ENCODE measurements around the gene TMEM209. TPM values are rescaled to one million over a fixed set of nuclear protein-coding genes. Genes with fewer than 3 reads are reported as not detected.
A peak's percentile ranks its signal among the peaks of the same experiment; 100 is the strongest.

The TMEM209 gene
- total RNA-seq, 6 experiments from 2014 or later = 14.2 to 17.3 (median 16.9) TPM

GRCh38 chr7:130157700-130158099 lies 47.5 kb downstream of the TMEM209 start:
- H3K4me1 Mint-ChIP-seq (ENCODE audit: low read depth) = no peaks in the 10 kb centered on the region
- no peak for TF ChIP-seq CTCF (IDR thresholded peaks at IDR 0.05)
- H3K4me3 Mint-ChIP-seq = no peak overlapping the region
- no peak for DNase-seq
- no peaks in the 10 kb centered on the region; the same call in none of the 2 replicates for H3K27me3 Mint-ChIP-seq (ENCODE audit: insufficient read depth)
- H3K27ac Mint-ChIP-seq = no peak overlapping the region
- H3K9me3 Mint-ChIP-seq = no peaks in the 10 kb centered on the region
- peaks cover 40% of the 10 kb centered on the region for H3K36me3 Mint-ChIP-seq (ENCODE audit: low read depth)

GRCh38 chr7:130156140-130156539 lies 49.1 kb downstream of the TMEM209 start:
- Mint-ChIP-seq H3K36me3 (ENCODE audit: low read depth) (peaks cover 37% of the 10 kb centered on the region), H3K9me3 (no peaks in the 10 kb centered on the region), H3K4me3 (no peak overlapping the region), H3K27ac (no peak overlapping the region), H3K4me1 (ENCODE audit: low read depth) (no peaks in the 10 kb centered on the region), H3K27me3 (ENCODE audit: insufficient read depth) (no peaks in the 10 kb centered on the region; the same call in none of the 2 replicates)
- no peak for TF ChIP-seq CTCF (IDR thresholded peaks at IDR 0.05)
- no peak for DNase-seq

DNA sequence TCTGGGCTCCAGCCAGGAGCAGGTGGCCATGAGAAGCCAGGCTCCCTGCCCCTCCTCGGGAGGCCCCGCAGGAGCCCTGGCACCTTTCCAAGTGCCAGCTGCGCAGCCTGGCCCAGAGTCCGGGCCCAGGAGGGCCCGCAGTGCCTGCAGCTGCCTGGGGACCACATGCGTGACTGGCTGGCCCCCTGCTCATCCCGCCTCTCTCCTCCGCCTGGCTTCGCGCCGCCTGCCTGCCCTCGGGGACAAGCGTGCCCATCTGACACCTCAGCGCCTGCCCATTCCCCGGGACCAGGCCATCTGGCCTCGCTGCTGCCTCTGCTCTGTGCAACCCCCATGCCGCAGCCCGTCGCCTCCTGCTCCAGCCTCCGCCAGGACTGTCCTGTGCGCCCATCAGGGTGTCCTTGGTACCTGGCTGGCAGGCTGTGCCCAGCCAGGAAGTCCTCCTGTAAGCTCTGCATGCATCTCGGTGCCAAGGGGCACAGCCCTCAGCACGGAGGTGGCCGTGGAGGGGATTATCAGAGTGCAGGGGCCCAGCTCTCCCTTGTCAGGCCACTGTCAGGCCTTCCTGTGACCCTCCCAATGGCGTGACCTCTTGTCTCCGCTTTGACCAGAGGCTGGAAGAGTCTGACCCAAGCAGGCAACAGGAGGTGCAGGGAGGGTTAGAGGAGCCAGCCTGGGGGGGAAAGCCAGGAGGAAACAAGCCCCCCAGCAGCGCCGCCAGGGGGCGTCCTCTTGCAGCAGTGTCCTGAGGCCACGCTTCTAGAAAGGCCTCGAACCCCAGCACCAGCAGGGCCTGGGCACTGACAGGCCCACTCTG lies 50.5 kb downstream of the TMEM209 start:
- H3K9me3 Mint-ChIP-seq = no peaks in the 10 kb centered on the region
- DNase-seq = no peak
- H3K36me3 Mint-ChIP-seq (ENCODE audit: low read depth) = peaks cover 25% of the 10 kb centered on the region
- TF ChIP-seq CTCF (IDR thresholded peaks at IDR 0.05) = peak; percentile 61; the same call in 1 of the 2 replicates
- no peaks in the 10 kb centered on the region for H3K4me1 Mint-ChIP-seq (ENCODE audit: low read depth)
- no peaks in the 10 kb centered on the region; the same call in none of the 2 replicates for H3K27me3 Mint-ChIP-seq (ENCODE audit: insufficient read depth)
- H3K4me3 Mint-ChIP-seq = no peak overlapping the region
- H3K27ac Mint-ChIP-seq = no peak overlapping the region

DNA sequence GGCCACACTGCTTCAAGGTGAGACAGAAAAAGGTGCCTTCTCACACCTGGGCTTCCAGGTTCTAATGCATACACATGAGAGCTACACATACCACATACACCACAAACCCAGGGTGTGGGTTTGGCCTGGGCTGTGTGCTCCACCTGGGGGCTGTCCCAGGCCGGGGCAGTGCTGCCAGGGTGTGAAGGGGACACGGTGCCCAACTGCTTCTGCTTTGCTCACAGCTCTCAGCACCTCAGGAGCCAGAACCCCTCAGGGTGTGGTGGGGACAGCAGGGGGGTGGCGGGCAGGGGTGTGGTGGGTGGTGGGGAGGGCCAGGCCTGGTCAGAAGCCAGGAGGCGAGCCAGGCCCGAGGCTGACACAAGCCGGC lies 51.1 kb downstream of the TMEM209 start:
- Mint-ChIP-seq H3K4me3 (no peak overlapping the region), H3K27ac (no peak overlapping the region), H3K9me3 (no peaks in the 10 kb centered on the region), H3K27me3 (ENCODE audit: insufficient read depth) (peaks cover 3% of the 10 kb centered on the region), H3K36me3 (ENCODE audit: low read depth) (peaks cover 21% of the 10 kb centered on the region), H3K4me1 (ENCODE audit: low read depth) (no peaks in the 10 kb centered on the region)
- no peak for DNase-seq
- TF ChIP-seq CTCF (IDR thresholded peaks at IDR 0.05) = no peak

DNA sequence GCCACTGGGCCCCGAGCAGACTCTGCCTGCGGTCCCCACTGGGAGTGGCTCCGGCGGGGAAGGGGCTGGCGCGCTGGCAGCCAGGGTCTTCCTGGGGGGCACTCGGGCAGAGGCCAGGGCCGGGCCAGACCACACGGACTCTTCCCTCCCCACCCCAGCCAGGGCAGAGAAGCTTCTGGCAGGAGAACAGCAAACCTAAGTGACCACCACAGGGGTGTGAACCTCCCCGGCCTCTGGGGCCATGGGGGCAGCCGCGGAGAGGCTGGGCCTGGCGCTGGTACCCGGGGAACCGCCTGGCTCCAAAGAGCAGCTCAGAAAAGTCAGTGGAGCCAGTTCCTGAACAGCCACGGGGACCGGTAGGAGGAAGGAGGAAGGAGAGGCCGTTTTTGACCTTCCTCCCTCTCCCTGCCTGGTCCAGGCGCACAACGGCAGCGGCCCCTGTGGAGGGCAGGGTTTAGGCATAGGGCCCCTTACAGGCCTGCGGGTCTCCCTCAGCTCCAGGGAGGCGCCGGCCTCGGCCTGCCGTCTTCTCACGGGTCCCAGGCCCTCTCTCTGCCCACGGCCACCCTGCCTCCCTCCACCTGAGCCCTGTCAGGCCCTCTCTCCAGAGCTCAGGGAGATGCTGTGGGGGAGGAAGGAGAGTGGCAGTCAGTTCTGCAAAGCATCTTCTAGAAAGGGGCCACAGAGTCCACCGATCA lies 51.8 kb downstream of the TMEM209 start:
- no peak overlapping the region for H3K27ac Mint-ChIP-seq
- no peak for DNase-seq
- no peaks in the 10 kb centered on the region for H3K4me1 Mint-ChIP-seq (ENCODE audit: low read depth)
- peaks cover 16% of the 10 kb centered on the region for H3K36me3 Mint-ChIP-seq (ENCODE audit: low read depth)
- TF ChIP-seq CTCF (IDR thresholded peaks at IDR 0.05) = no peak
- no peak overlapping the region for H3K4me3 Mint-ChIP-seq
- H3K9me3 Mint-ChIP-seq = no peaks in the 10 kb centered on the region
- H3K27me3 Mint-ChIP-seq (ENCODE audit: insufficient read depth) = peaks cover 3% of the 10 kb centered on the region

Measured in HFFc6 (cell line).